HepG2 (cell line): ENCODE results near the gene AQP5. TPM values are rescaled to one million over a fixed set of nuclear protein-coding genes. Genes with fewer than 3 reads are reported as not detected.

ENCODE experiments used
- ATAC-seq: fragments of 200-7000 bp; cut with Tn5 transposase; 3 replicates; pipeline ENCODE4 v1.9.1; 2020; ENCODE audit warnings: mild to moderate bottlenecking, moderate library complexity
- BruUV-seq: library from RNA; stranded (reverse); fragments of 400-500 nt; replicated peaks from 2 replicates; lab custom pipeline; 2021; lab: Mats Ljungman, UMichigan
- CTCF ChIA-PET: fragments of 300-600 bp; formaldehyde crosslinking; extraction: SDS; loops from one replicate; lab custom pipeline; 2021; ENCODE audit warnings: low total read pairs, inconsistent platforms, low intra/inter-chr PET ratio; lab: Yijun Ruan, JAX
- POLR2A ChIA-PET: fragments of 350-600 bp; sonication (Branson Sonifier 250); formaldehyde crosslinking; loops from one replicate; lab custom pipeline; 2020; ENCODE audit warnings: antibody characterized with exemption, inconsistent platforms; lab: Yijun Ruan, JAX
- DNase-seq: peaks from one replicate; pipeline ENCODE4 v3.0.0-alpha.2; 2015; ENCODE audit warnings: low spot score
- FAIRE-seq: peaks from 3 replicates; lab custom pipeline; 2011; peaks lifted over from hg19 to GRCh38; lab: Jason Lieb, UNC
- H2AFZ ChIP-seq: one replicate; pipeline ENCODE4 v1.6.1; 2011; ENCODE audit warnings: low read length, inconsistent platforms
- H3K27ac ChIP-seq: fragments of 300-600 bp; 3 replicates; pipeline ENCODE4 v1.8.0; 2011; ENCODE audit warnings: mixed run types, mild to moderate bottlenecking, mixed read lengths, low read length, inconsistent platforms; ENCODE audit not compliant: insufficient read depth; ENCODE audit errors: extremely low read length
- H3K27me3 ChIP-seq, 2 experiments: fragments of 200-600 bp in 1 of 2; 2 replicates in 1 of 2; 3 replicates in 1 of 2; pipeline versions ENCODE4 v1.6.0 to v1.8.0; 2011; ENCODE audit warnings: low read length in 2 of 2, mild to moderate bottlenecking in 2 of 2, moderate library complexity in 2 of 2, inconsistent platforms in 1 of 2; ENCODE audit not compliant: insufficient read depth in 2 of 2, control insufficient read depth in 1 of 2
- H3K36me3 ChIP-seq, 2 experiments: fragments of 200-600 bp in 1 of 2; replicated peaks in 1 of 2; 2 replicates in 1 of 2; 3 replicates in 1 of 2; pipeline versions ENCODE4 v1.5.1 to v1.8.0; 2011; ENCODE audit warnings: low read length in 2 of 2, inconsistent platforms in 1 of 2; ENCODE audit not compliant: insufficient read depth in 2 of 2, control insufficient read depth in 1 of 2
- H3K4me1 ChIP-seq: 2 replicates; pipeline ENCODE4 v1.5.1; 2012; ENCODE audit warnings: low read length, inconsistent platforms; ENCODE audit not compliant: insufficient read depth
- H3K4me2 ChIP-seq: 2 replicates; pipeline ENCODE4 v1.6.0; 2011; ENCODE audit warnings: low read depth, low read length, inconsistent platforms
- H3K4me3 ChIP-seq, 3 experiments: fragments of 200-600 bp in 1 of 3; sonication (generic), shearing (Covaris generic) in 1 of 3; replicated peaks in 1 of 3; 2 replicates each; pipeline ENCODE4 v1.5.1; 2011 to 2016; ENCODE audit warnings: low read length in 3 of 3, inconsistent platforms in 2 of 3, low read depth in 2 of 3, mild to moderate bottlenecking in 2 of 3, control low read depth in 1 of 3, mixed read lengths in 1 of 3; ENCODE audit not compliant: insufficient read depth in 1 of 3
- H3K79me2 ChIP-seq: one replicate; pipeline ENCODE4 v1.6.1; 2011; ENCODE audit warnings: low read length, inconsistent platforms; ENCODE audit not compliant: insufficient read depth
- H3K9ac ChIP-seq: 2 replicates; pipeline ENCODE4 v1.6.0; 2011; ENCODE audit warnings: mild to moderate bottlenecking, low read depth, low read length, inconsistent platforms; ENCODE audit not compliant: insufficient read depth
- H3K9me3 ChIP-seq: 2 replicates; pipeline ENCODE4 v1.5.1; 2012; ENCODE audit warnings: mild to moderate bottlenecking, low read length
- H4K20me1 ChIP-seq: 2 replicates; pipeline ENCODE4 v1.6.0; 2011; ENCODE audit warnings: inconsistent platforms, mild to moderate bottlenecking, low read length, moderate library complexity; ENCODE audit not compliant: insufficient read depth
- ARNT ChIP-seq: fragments of 450-650 bp; IDR thresholded peaks from 2 replicates; pipeline ENCODE4 v1.6.1; 2017
- ATAD3A ChIP-seq: sonication (generic); formaldehyde crosslinking; IDR thresholded peaks from 2 replicates; pipeline ENCODE4 v1.4.0; 2020; ENCODE audit warnings: missing genetic modification reagents
- GATAD2A ChIP-seq: IDR thresholded peaks from 2 replicates; pipeline ENCODE4 v1.6.1; 2016
- HDAC2 ChIP-seq: sonication (generic); formaldehyde crosslinking; IDR thresholded peaks from 2 replicates; pipeline ENCODE4 v1.4.0; 2020; ENCODE audit warnings: missing genetic modification reagents
- HNRNPUL1 ChIP-seq: fragments of 200-400 bp; formaldehyde crosslinking; IDR thresholded peaks from 2 replicates; pipeline ENCODE4 v1.6.1; 2017; ENCODE audit warnings: low read depth, mild to moderate bottlenecking, low read length, moderate library complexity
- KDM5A ChIP-seq: fragments of 200-600 bp; sonication (generic); IDR thresholded peaks from 2 replicates; pipeline ENCODE4 v1.7.0; 2018; ENCODE audit warnings: antibody characterized with exemption, mild to moderate bottlenecking, low read length, borderline replicate concordance
- NBN ChIP-seq: fragments of 450-650 bp; conservative IDR thresholded peaks from 2 replicates; pipeline ENCODE4 v1.6.1; 2017
- SMAD1 ChIP-seq: sonication (generic); formaldehyde crosslinking; IDR thresholded peaks from 2 replicates; pipeline ENCODE4 v1.4.0; 2020; ENCODE audit warnings: missing genetic modification reagents, low read depth, mild to moderate bottlenecking, borderline replicate concordance
- ZGPAT ChIP-seq: IDR thresholded peaks from 2 replicates; pipeline ENCODE4 v1.6.1; 2016; ENCODE audit warnings: mild to moderate bottlenecking
- ZMAT3 ChIP-seq: sonication (generic); formaldehyde crosslinking; conservative IDR thresholded peaks from 2 replicates; pipeline ENCODE4 v1.7.0; 2021; ENCODE audit warnings: missing genetic modification reagents
- ZNF20 ChIP-seq: sonication (generic); formaldehyde crosslinking; IDR thresholded peaks from 2 replicates; pipeline ENCODE4 v1.4.0; 2020; ENCODE audit warnings: mild to moderate bottlenecking, moderate library complexity, missing genetic modification reagents
- ZNF264 ChIP-seq: sonication (generic); formaldehyde crosslinking; IDR thresholded peaks from 2 replicates; pipeline ENCODE4 v1.4.0; 2020; ENCODE audit warnings: missing genetic modification reagents
- WGBS: methylation state at CpG from one replicate; pipeline ENCODE4 v1.1.6; 2017; ENCODE audit warnings: low lambda C conversion rate; 5-methylcytosine and 5-hydroxymethylcytosine counted together
- in situ Hi-C: cut with HindIII; loops from 2 replicates; pipeline ENCODE4 v1.10.0; 2017; ENCODE audit warnings: low pct_unique_long_range_greater_than_20kb; ENCODE audit not compliant: extremely low pct_ligation_motif_present
- intact Hi-C: fragments of 100-400 bp; cut with micrococcal nuclease; formaldehyde crosslinking; loops from one replicate; pipeline ENCODE4 v1.10.0; 2022; ENCODE audit not compliant: unreplicated experiment
- polyA plus RNA-seq, 8 experiments: library from polyadenylated mRNA; depleted of rRNA in 3 of 8; stranded (reverse) in 7 of 8; unstranded in 1 of 8; fragments of >200 nt; fragmentation: Illumina TruSeq in 4 of 8; extraction: Trizol in 4 of 8; gene quantifications; 2 replicates each; pipeline versions ENCODE4 v1.2.1 to v1.2.3, GENCODE V29; 2011 to 2016; ENCODE audit warnings: low read depth in 4 of 8, missing spikeins in 1 of 8, mixed read lengths in 1 of 8; ENCODE audit not compliant: insufficient read depth in 1 of 8
- total RNA-seq, 5 experiments: library from RNA; depleted of rRNA; stranded (reverse); fragments of >200 nt; fragmentation: Illumina TruSeq; extraction: Trizol; gene quantifications; 2 replicates each; pipeline ENCODE4 v1.2.3, GENCODE V29; 2016; ENCODE audit warnings: low read depth in 1 of 5
- TF ChIP-seq, protein P1 (sequence below): sonication (generic); formaldehyde crosslinking; IDR thresholded peaks from 2 replicates; pipeline ENCODE4 v1.5.0; 2020; ENCODE audit warnings: missing genetic modification reagents
- TF ChIP-seq, protein P2 (sequence below): sonication (generic); formaldehyde crosslinking; IDR thresholded peaks from 2 replicates; pipeline ENCODE4 v1.9.0; 2022; ENCODE audit warnings: low read depth, missing genetic modification reagents

AQP5 gene
- total and polyA plus RNA-seq, 2 of the 13 experiments (the other 11 are each of a cell fraction or from before 2014, with no cell fraction given) = not detected

DNA sequence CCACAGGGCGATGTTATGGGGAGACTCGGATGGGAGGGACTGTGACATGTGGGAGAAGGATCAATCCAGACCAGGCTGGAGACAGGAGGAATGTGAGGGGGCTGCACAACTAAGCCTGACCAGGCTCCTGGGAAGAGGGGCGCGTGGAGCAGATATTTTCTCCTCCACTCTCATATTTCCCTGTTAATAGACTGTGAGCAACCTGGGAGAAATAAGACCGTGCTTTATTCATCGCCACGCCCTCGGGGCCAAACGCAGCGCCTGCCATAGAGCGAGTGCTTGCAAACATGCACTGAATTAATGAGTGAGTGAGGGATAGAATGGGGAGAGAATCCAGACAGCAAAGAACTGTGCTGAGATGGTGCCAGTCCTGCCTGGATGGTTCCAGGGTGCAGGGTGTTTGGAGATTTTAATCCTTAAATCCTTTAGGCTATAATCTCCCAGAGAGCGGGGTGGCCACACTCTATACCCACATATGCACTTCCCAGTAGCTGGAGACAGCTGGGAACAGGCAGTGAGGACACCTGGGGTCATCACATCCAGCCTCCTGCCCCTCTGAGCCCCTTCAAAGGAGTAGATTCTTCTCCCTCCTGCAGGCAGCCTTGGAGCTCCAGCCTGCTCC is 44.4 kb upstream of the AQP5 start:
- no peak overlapping the region for H3K4me3 ChIP-seq
- FAIRE-seq (no peak), ATAC-seq (no peak), DNase-seq (no peak)
- H3K4me1 ChIP-seq = no peaks in the 10 kb centered on the region
- H3K4me2 ChIP-seq = no peak overlapping the region
- H3K27me3 ChIP-seq = peaks cover 4 to 5% of the 10 kb centered on the region in 2 experiments; a peak in 3 of 5 replicates
- TF ChIP-seq, protein P1, sequence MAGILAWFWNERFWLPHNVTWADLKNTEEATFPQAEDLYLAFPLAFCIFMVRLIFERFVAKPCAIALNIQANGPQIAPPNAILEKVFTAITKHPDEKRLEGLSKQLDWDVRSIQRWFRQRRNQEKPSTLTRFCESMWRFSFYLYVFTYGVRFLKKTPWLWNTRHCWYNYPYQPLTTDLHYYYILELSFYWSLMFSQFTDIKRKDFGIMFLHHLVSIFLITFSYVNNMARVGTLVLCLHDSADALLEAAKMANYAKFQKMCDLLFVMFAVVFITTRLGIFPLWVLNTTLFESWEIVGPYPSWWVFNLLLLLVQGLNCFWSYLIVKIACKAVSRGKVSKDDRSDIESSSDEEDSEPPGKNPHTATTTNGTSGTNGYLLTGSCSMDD = no peak
- TF ChIP-seq GATAD2A = no peak
- no peak for TF ChIP-seq ARNT
- TF ChIP-seq, protein P2, sequence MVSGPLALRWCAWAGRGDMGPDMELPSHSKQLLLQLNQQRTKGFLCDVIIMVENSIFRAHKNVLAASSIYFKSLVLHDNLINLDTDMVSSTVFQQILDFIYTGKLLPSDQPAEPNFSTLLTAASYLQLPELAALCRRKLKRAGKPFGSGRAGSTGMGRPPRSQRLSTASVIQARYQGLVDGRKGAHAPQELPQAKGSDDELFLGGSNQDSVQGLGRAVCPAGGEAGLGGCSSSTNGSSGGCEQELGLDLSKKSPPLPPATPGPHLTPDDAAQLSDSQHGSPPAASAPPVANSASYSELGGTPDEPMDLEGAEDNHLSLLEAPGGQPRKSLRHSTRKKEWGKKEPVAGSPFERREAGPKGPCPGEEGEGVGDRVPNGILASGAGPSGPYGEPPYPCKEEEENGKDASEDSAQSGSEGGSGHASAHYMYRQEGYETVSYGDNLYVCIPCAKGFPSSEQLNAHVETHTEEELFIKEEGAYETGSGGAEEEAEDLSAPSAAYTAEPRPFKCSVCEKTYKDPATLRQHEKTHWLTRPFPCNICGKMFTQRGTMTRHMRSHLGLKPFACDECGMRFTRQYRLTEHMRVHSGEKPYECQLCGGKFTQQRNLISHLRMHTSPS = no peak
- TF ChIP-seq ATAD3A (CRISPR knock-in tag) = no peak
- TF ChIP-seq HNRNPUL1 = no peak
- no peak for TF ChIP-seq NBN
- no peak for TF ChIP-seq ZNF20 (CRISPR knock-in tag)
- no peak for TF ChIP-seq ZMAT3
- no peak for TF ChIP-seq HDAC2
- TF ChIP-seq SMAD1 (CRISPR knock-in tag) = no peak
- no peak for TF ChIP-seq ZNF264 (CRISPR knock-in tag)
- no peak for TF ChIP-seq KDM5A
- no peak for TF ChIP-seq ZGPAT (CRISPR knock-in tag)
- in situ Hi-C loops (no loop called here), intact Hi-C loops (no loop called here)
- ChIA-PET POLR2A (interaction anchor here (0.7 kb wide), 1 partner anchor 586 kb away, joined by 3 read pairs; no protein-coding TSS in a partner anchor), CTCF (no interaction called here)
- no TSS peak for BruUV-seq
- 30% methylated on average over 12 of the region's 12 CpGs for WGBS
- no peaks in the 10 kb centered on the region for H4K20me1 ChIP-seq
- no peak overlapping the region for H2AFZ ChIP-seq
- H3K36me3 ChIP-seq = no peaks in the 10 kb centered on the region
- H3K9ac ChIP-seq = no peak overlapping the region
- no peaks in the 10 kb centered on the region for H3K9me3 ChIP-seq
- no peaks in the 10 kb centered on the region for H3K79me2 ChIP-seq
- H3K27ac ChIP-seq = no peak overlapping the region
